Brain microvascular endothelial cell (primary cell): ENCODE data around the gene MICOS13.

ENCODE experiments used
- DNase-seq: peaks from one replicate; pipeline ENCODE4 v3.0.0-alpha.2; 2020
- H3K27ac ChIP-seq: fragments of 250-450 bp; sonication (Bioruptor Pico); 2 replicates; pipeline ENCODE4 v1.5.1; 2020; ENCODE audit warnings: mild to moderate bottlenecking, moderate library complexity
- H3K27me3 ChIP-seq: fragments of 250-450 bp; sonication (Bioruptor Pico); replicated peaks from 2 replicates; pipeline ENCODE4 v1.5.1; 2020; ENCODE audit warnings: mild to moderate bottlenecking
- H3K36me3 ChIP-seq: fragments of 250-450 bp; sonication (Bioruptor Pico); replicated peaks from 2 replicates; pipeline ENCODE4 v1.5.1; 2020; ENCODE audit warnings: mild to moderate bottlenecking
- H3K4me3 ChIP-seq: 2 replicates; pipeline ENCODE4 v1.5.1; 2011; ENCODE audit warnings: low read depth, mild to moderate bottlenecking, control low read depth, low read length, moderate library complexity
- CTCF ChIP-seq: IDR thresholded peaks from 2 replicates; pipeline ENCODE4 v1.5.1; 2011; ENCODE audit warnings: low read depth, mild to moderate bottlenecking, moderate library complexity, low read length, control low read depth, inconsistent platforms; ENCODE audit errors: missing control alignments
- in situ Hi-C: cut with HindIII; loops from 2 replicates; pipeline ENCODE4 v1.10.0; 2017; ENCODE audit warnings: low sequenced_read_pairs, low pct_ligation_motif_present

MICOS13 gene

GRCh38 chr19:5679289-5680083 lies 830 bp downstream of the MICOS13 start:
- peak overlapping the region; percentile 90 for H3K27ac ChIP-seq
- no peak for TF ChIP-seq CTCF
- no peaks in the 10 kb centered on the region for H3K27me3 ChIP-seq
- peak overlapping the region; percentile 94 for H3K4me3 ChIP-seq
- in situ Hi-C loops, result no loop called here
- DNase-seq, result no peak
- peaks cover 6% of the 10 kb centered on the region for H3K36me3 ChIP-seq

GRCh38 chr19:5678071-5678718 lies 2.1 kb downstream of the MICOS13 start:
- TF ChIP-seq CTCF, result no peak
- Histone ChIP-seq H3K27ac (no peak overlapping the region), H3K27me3 (no peaks in the 10 kb centered on the region), H3K36me3 (peaks cover 6% of the 10 kb centered on the region), H3K4me3 (no peak overlapping the region)
- no peak for DNase-seq
- in situ Hi-C loops, result no loop called here

- Histone ChIP-seq H3K4me3 (no peak overlapping the region), H3K27me3 (no peaks in the 10 kb centered on the region), H3K27ac (no peak overlapping the region), H3K36me3 (peaks cover 6% of the 10 kb centered on the region)
- DNase-seq, result no peak
- in situ Hi-C loops, result no loop called here
- no peak for TF ChIP-seq CTCF
Observed at GRCh38 chr19:5677580-5677979, 2.7 kb downstream of the MICOS13 start.

GRCh38 chr19:5677136-5677535 lies 3.2 kb downstream of the MICOS13 start:
- Histone ChIP-seq H3K27ac (no peak overlapping the region), H3K36me3 (peaks cover 6% of the 10 kb centered on the region), H3K4me3 (no peak overlapping the region), H3K27me3 (no peaks in the 10 kb centered on the region)
- no peak for TF ChIP-seq CTCF
- in situ Hi-C loops, result no loop called here
- no peak for DNase-seq

GRCh38 chr19:5676772-5677105 lies 3.6 kb downstream of the MICOS13 start:
- H3K4me3 ChIP-seq, result no peak overlapping the region
- H3K27ac ChIP-seq, result no peak overlapping the region
- DNase-seq, result no peak
- TF ChIP-seq CTCF, result no peak
- in situ Hi-C loops, result no loop called here
- peaks cover 6% of the 10 kb centered on the region for H3K36me3 ChIP-seq
- no peaks in the 10 kb centered on the region for H3K27me3 ChIP-seq
